ENCODE measurements around the gene ANKRD6. TPM values are rescaled to one million over a fixed set of nuclear protein-coding genes. Genes with fewer than 3 reads are reported as not detected.

The ANKRD6 gene
- total RNA-seq, 1 experiment from 2014 or later = 5.6 TPM

GRCh38 chr6:89527634-89528033 lies 94.7 kb downstream of the ANKRD6 start:
- WGBS (ENCODE audit: extremely low coverage, insufficient read length, low lambda C conversion rate) = no CpG with 5 or more reads among the region's 2 CpGs
- Histone ChIP-seq H3K79me2 (ENCODE audit: insufficient read depth, low read length) (no peaks in the 10 kb centered on the region), H3T11ph (ENCODE audit: low read length) (no peak overlapping the region), H3K4me1 (ENCODE audit: insufficient read depth, low read length) (no peaks in the 10 kb centered on the region), H2AFZ (ENCODE audit: low read length) (no peak overlapping the region), H3K23me2 (ENCODE audit: insufficient read length, low read depth, low read length, poor library complexity, severe bottlenecking) (no peaks in the 10 kb centered on the region), H3K4ac (ENCODE audit: low read depth, low read length) (no peak overlapping the region), H3K27ac (ENCODE audit: insufficient read length, low read depth, low read length) (no peak overlapping the region), H2BK5ac (ENCODE audit: insufficient read length, low read length) (no peak overlapping the region), H2BK12ac (ENCODE audit: insufficient read length, low read depth, low read length) (no peak overlapping the region), H3K9me3 (ENCODE audit: control insufficient read depth, low read depth, low read length) (no peaks in the 10 kb centered on the region), H3K79me1 (ENCODE audit: insufficient read depth, low read depth, low read length, poor library complexity, severe bottlenecking) (no peaks in the 10 kb centered on the region), H3K56ac (ENCODE audit: insufficient read length, low read depth, low read length) (no peak overlapping the region), H2BK120ac (ENCODE audit: low read depth, low read length, poor library complexity, severe bottlenecking) (no peak overlapping the region), H3K18ac (ENCODE audit: insufficient read length, low read depth, low read length) (no peak overlapping the region), H3K4me2 (ENCODE audit: insufficient read depth, insufficient read length, low read length) (no peak overlapping the region), H4K8ac (replicated peaks; ENCODE audit: insufficient read length, low read depth, low read length) (no peak overlapping the region), H4K5ac (ENCODE audit: insufficient read length, low read depth, low read length) (no peak overlapping the region), H2BK15ac (ENCODE audit: low read depth, low read length) (no peak overlapping the region), H4K91ac (ENCODE audit: insufficient read length, low read depth, low read length) (no peak overlapping the region), H3K23ac (ENCODE audit: insufficient read length, low read depth, low read length) (no peak overlapping the region), H2BK20ac (ENCODE audit: low read depth, low read length, poor library complexity, severe bottlenecking) (no peak overlapping the region), H2AK5ac (ENCODE audit: insufficient read length, low read length) (no peak overlapping the region), H3K27me3 (ENCODE audit: insufficient read depth, low read length) (no peaks in the 10 kb centered on the region), H3K14ac (ENCODE audit: insufficient read depth, low read length) (no peak overlapping the region), H4K20me1 (ENCODE audit: control insufficient read depth, insufficient read depth, insufficient read length) (no peaks in the 10 kb centered on the region), H3K9ac (ENCODE audit: extremely low read depth, insufficient read length, low read length) (no peak overlapping the region)
- H3K4me3 Mint-ChIP-seq = no peak overlapping the region
- H3K27me3 Mint-ChIP-seq (ENCODE audit: low read depth) = no peaks in the 10 kb centered on the region
- DNase-seq = no peak
- H3K27ac Mint-ChIP-seq = no peak overlapping the region
- H3K9me3 Mint-ChIP-seq = no peaks in the 10 kb centered on the region
- no peaks in the 10 kb centered on the region for H3K36me3 Mint-ChIP-seq (ENCODE audit: insufficient read depth in 1 of 3, low read depth in 3 of 3)
- no peak for TF ChIP-seq CTCF (conservative IDR thresholded peaks at IDR 0.05)
- H3K4me1 Mint-ChIP-seq = no peaks in the 10 kb centered on the region; a peak in 1 of 4 replicates
